ENCODE results near the gene SLC66A1. TPM values are rescaled to one million over a fixed set of nuclear protein-coding genes. Genes with fewer than 3 reads are reported as not detected.
"Not testable (repeated sequence)": the region's sequence is repeated elsewhere in the genome, so short reads cannot be mapped to it uniquely, and the experiment has no call there.

SLC66A1 gene
- total RNA-seq, result 10 to 100 TPM; 19.1 to 53.9 (median 35.3) TPM

GRCh38 chr1:19311931-19312781, at the start of gene SLC66A1, which contains the start of gene AKR7A2:
Gene SLC66A1, plus strand, starts transcription at chr1:19312326. Its CDS starts 5,352 bp downstream, at chr1:19317678.
Gene AKR7A2, minus strand, starts transcription at chr1:19312144. Its CDS starts 20 bp downstream, at chr1:19312124.
- Histone ChIP-seq H3K27ac (peak within 1 kb of the TSS; percentile 89 to 93 (median 90)), H3K4me3 (peak within 1 kb of the TSS; percentile 67 to 89 (median 76)), H3K9me3 (no peaks in the 10 kb centered on the region), H3K4me1 (peaks cover 14 to 55% (median 47%) of the 10 kb centered on the region in 4 donors), H3K27me3 (no peaks in the 10 kb centered on the region), H3K36me3 (no peaks in the 10 kb centered on the region)
- in situ Hi-C loops (cut with MboI; ENCODE audit: low pct_ligation_motif_present in 1 of 4, low pct_unique_long_range_greater_than_20kb in 1 of 4, low sequenced_read_pairs in 3 of 4), result no loop called here
- peak; percentile 76 to 95 (median 95) for TF ChIP-seq POLR2AphosphoS5 (IDR thresholded peaks at IDR 0.05)
- TF ChIP-seq EP300 (IDR thresholded peaks at IDR 0.05; ENCODE audit: low read depth), result no peak
- peak in 3 of 5 experiments; percentile 12 to 43 (median 40) for TF ChIP-seq CTCF (IDR thresholded peaks at IDR 0.05)
- TF ChIP-seq POLR2A (IDR thresholded peaks at IDR 0.05), result peak; percentile 54
- intact Hi-C loops (cut with DNase I; ENCODE audit: low total_unique reads), result no loop called here
- DNase-seq, result peak; percentile 95
- WGBS, 2 donors (ENCODE audit: low coverage in 1 of 2), result 0% methylated on average over 54 of the region's 105 CpGs; no CpG with 5 or more reads in 1 of the 2 donors

GRCh38 chr1:19262744-19263143, 49.4 kb upstream of the SLC66A1 start:
- in situ Hi-C loops (cut with MboI; ENCODE audit: low pct_ligation_motif_present in 1 of 4, low pct_unique_long_range_greater_than_20kb in 1 of 4, low sequenced_read_pairs in 3 of 4), result no loop called here

GRCh38 chr1:19268445-19268844, 43.7 kb upstream of the SLC66A1 start:
- Histone ChIP-seq H3K9me3 (no peaks in the 10 kb centered on the region), H3K36me3 (no peaks in the 10 kb centered on the region), H3K27ac (no peak overlapping the region), H3K27me3 (no peaks in the 10 kb centered on the region), H3K4me3 (no peak overlapping the region), H3K4me1 (peaks cover 0 to 12% (median 6%) of the 10 kb centered on the region in 4 donors)
- 69 to 74% methylated on average over 3 to 11 of the region's 11 CpGs for WGBS, 2 donors (ENCODE audit: low coverage in 1 of 2)
- in situ Hi-C loops (cut with MboI; ENCODE audit: low pct_ligation_motif_present in 1 of 4, low pct_unique_long_range_greater_than_20kb in 1 of 4, low sequenced_read_pairs in 3 of 4) (no loop called here), intact Hi-C loops (cut with DNase I; ENCODE audit: low total_unique reads) (no loop called here)
- TF ChIP-seq CTCF (IDR thresholded peaks at IDR 0.05), result no peak
- TF ChIP-seq EP300 (IDR thresholded peaks at IDR 0.05; ENCODE audit: low read depth), result no peak
- TF ChIP-seq POLR2A (IDR thresholded peaks at IDR 0.05), result no peak
- TF ChIP-seq POLR2AphosphoS5 (IDR thresholded peaks at IDR 0.05), result no peak
- no peak for DNase-seq

More at GRCh38 chr1:19262744-19263143, 49.4 kb upstream of the SLC66A1 start:
- intact Hi-C loops (cut with DNase I; ENCODE audit: low total_unique reads), result no loop called here
- Histone ChIP-seq H3K9me3 (no peaks in the 10 kb centered on the region), H3K4me1 (no peaks in the 10 kb centered on the region), H3K4me3 (no peak overlapping the region), H3K36me3 (peaks cover 0 to 15% (median 6%) of the 10 kb centered on the region in 4 donors), H3K27me3 (no peaks in the 10 kb centered on the region), H3K27ac (no peak overlapping the region)
- DNase-seq, result no peak
- TF ChIP-seq CTCF (IDR thresholded peaks at IDR 0.05) (no peak), EP300 (IDR thresholded peaks at IDR 0.05; ENCODE audit: low read depth) (no peak), POLR2A (IDR thresholded peaks at IDR 0.05) (no peak), POLR2AphosphoS5 (IDR thresholded peaks at IDR 0.05) (no peak)
- whole genome bisulfite sequencing, 2 donors (ENCODE audit: low coverage in 1 of 2), result 80 to 93% methylated on average over 1 to 5 of the region's 5 CpGs

- Histone ChIP-seq H3K27ac (peak overlapping the region; percentile 22 to 69 (median 64)), H3K4me1 (peaks cover 0 to 21% (median 10%) of the 10 kb centered on the region in 4 donors)
- in situ Hi-C loops (cut with MboI; ENCODE audit: low pct_ligation_motif_present in 1 of 4, low pct_unique_long_range_greater_than_20kb in 1 of 4, low sequenced_read_pairs in 3 of 4); H3K4me3 ChIP-seq; H3K36me3 ChIP-seq; DNase-seq; H3K9me3 ChIP-seq; intact Hi-C loops (cut with DNase I; ENCODE audit: low total_unique reads); H3K27me3 ChIP-seq: not testable (repeated sequence)
- 70 to 75% methylated on average over 2 to 9 of the region's 9 CpGs for WGBS, 2 donors (ENCODE audit: low coverage in 1 of 2)
These were observed 42.4 kb upstream of the SLC66A1 start for GRCh38 chr1:19269427-19270342.

- DNase-seq, result peak; percentile 78
- H3K27me3 ChIP-seq; H3K4me3 ChIP-seq; H3K9me3 ChIP-seq; H3K36me3 ChIP-seq; intact Hi-C loops (cut with DNase I; ENCODE audit: low total_unique reads); in situ Hi-C loops (cut with MboI; ENCODE audit: low pct_ligation_motif_present in 1 of 4, low pct_unique_long_range_greater_than_20kb in 1 of 4, low sequenced_read_pairs in 3 of 4): not testable (repeated sequence)
- peak overlapping the region; percentile 22 to 69 (median 64) for H3K27ac ChIP-seq
- WGBS, 2 donors (ENCODE audit: low coverage in 1 of 2), result 30 to 75% methylated on average over 2 to 4 of the region's 6 CpGs
- peaks cover 0 to 21% (median 10%) of the 10 kb centered on the region in 4 donors for H3K4me1 ChIP-seq
These were observed 41.8 kb upstream of the SLC66A1 start for GRCh38 chr1:19270343-19270730.
